Esophagus muscularis mucosa (tissue), 3 donors: ENCODE measurements around the gene AFMID.
A peak's percentile ranks its signal among the peaks of the same experiment; 100 is the strongest.

Experiments used
- CTCF ChIP-seq, 3 experiments: fragments of 200-600 bp in 2 of 3; fragments of 450-650 bp in 1 of 3; sonication (generic) in 2 of 3; IDR thresholded peaks; one replicate each; pipeline ENCODE4 v1.5.1; 2017 to 2019; ENCODE audit warnings: antibody characterized with exemption in 3 of 3, mild to moderate bottlenecking in 2 of 3, moderate library complexity in 1 of 3
- POLR2A ChIP-seq: fragments of 450-650 bp; IDR thresholded peaks from one replicate; pipeline ENCODE4 v1.6.1; 2017; ENCODE audit warnings: antibody characterized with exemption, moderate library complexity, mild to moderate bottlenecking, low read depth
- POLR2AphosphoS5 ChIP-seq, 2 donors: sonication (generic); formaldehyde crosslinking; IDR thresholded peaks; one replicate each; pipeline ENCODE4 v1.6.1; 2017; ENCODE audit warnings: antibody characterized with exemption in 2 of 2

DNA sequence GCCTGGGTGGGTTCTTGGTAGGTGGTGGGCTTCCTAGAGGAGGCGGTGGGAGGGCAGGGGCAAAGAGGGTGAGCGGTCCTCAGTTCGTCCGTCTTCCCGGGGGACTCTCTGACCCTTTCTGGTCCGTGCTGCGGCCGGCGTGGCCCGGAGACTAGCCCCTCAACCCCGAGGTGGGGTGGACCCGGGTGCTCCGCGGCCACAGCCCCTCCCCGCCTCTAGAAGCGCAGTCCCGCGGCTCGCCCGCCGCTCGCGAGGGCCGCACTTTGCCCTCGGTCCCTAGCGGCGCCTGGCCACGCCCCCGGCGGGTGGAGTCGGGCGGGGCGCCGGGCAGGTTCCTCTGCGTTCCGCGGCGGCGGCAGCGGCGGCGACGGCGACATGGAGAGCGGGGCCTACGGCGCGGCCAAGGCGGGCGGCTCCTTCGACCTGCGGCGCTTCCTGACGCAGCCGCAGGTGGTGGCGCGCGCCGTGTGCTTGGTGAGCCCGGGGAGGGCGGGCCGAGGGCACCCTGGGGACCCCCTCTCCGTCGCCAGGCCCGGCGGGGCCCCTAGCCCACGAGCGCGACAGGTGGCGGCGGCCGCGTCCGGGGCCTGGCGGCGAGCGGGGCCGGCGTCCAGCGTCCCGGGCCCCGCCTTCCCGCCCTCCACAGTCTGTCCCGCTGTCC, 18.8 kb upstream of the AFMID start, which contains the start of gene SYNGR2:
- TF ChIP-seq CTCF (IDR thresholded peaks at IDR 0.05) = peak in 1 of 3 experiments; percentile 14
- TF ChIP-seq POLR2AphosphoS5 (IDR thresholded peaks at IDR 0.05) = peak; percentile 74 to 88
- peak; percentile 83 for TF ChIP-seq POLR2A
